B cell (primary cell): Measurements from ENCODE around the gene FAM72A.
"Not testable (repeated sequence)": the region's sequence is repeated elsewhere in the genome, so short reads cannot be mapped to it uniquely, and the experiment has no call there.

Experiments used
- EZH2 ChIP-seq: IDR thresholded peaks from 2 replicates; pipeline ENCODE4 v1.6.1; 2012; ENCODE audit warnings: borderline replicate concordance, low read depth, mild to moderate bottlenecking, moderate library complexity, low read length; ENCODE audit not compliant: insufficient read depth, poor library complexity, severe bottlenecking
- TF ChIP-seq, protein P1 (sequence below): fragments of 200-600 bp; IDR thresholded peaks from one replicate; pipeline ENCODE4 v1.8.0; 2022; ENCODE audit warnings: antibody characterized with exemption, mild to moderate bottlenecking

DNA sequence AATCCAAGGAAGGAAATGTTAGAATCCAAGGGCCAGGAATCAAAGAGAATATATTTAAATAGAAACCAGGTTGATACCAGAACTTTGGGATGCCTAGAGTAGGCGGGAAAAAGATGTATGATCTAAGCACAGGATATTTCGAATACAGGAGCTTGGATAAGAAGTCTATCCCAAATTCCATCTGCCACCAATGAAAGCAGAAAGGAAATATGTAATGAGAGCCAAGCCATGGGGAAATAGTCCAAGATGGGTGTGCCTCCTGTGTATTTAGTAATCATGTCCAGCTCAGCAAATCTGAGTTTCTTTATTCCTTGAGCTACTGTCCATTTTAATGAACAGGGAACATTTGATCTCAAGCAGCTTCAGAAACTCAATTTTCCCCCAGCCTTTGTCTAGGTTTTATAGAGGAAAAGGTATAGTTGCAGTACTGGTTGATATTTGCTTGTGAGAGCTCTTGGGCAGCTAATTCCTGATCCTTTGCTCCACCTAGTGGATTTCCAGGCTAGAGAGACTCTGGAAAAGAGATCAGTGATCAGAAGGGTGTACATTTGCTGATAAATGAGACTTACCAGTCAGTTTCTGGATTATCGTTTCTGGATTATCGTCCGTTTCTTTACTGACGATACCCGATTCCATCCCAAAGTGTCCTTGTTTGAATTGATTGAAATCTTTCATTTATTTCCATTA lies 28.3 kb downstream of the FAM72A start:
- TF ChIP-seq, protein P1, sequence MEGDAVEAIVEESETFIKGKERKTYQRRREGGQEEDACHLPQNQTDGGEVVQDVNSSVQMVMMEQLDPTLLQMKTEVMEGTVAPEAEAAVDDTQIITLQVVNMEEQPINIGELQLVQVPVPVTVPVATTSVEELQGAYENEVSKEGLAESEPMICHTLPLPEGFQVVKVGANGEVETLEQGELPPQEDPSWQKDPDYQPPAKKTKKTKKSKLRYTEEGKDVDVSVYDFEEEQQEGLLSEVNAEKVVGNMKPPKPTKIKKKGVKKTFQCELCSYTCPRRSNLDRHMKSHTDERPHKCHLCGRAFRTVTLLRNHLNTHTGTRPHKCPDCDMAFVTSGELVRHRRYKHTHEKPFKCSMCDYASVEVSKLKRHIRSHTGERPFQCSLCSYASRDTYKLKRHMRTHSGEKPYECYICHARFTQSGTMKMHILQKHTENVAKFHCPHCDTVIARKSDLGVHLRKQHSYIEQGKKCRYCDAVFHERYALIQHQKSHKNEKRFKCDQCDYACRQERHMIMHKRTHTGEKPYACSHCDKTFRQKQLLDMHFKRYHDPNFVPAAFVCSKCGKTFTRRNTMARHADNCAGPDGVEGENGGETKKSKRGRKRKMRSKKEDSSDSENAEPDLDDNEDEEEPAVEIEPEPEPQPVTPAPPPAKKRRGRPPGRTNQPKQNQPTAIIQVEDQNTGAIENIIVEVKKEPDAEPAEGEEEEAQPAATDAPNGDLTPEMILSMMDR, result not testable (repeated sequence)
- not testable (repeated sequence) for TF ChIP-seq EZH2
